Measurements from ENCODE around the gene MUC6. TPM values are rescaled to one million over a fixed set of nuclear protein-coding genes. Genes with fewer than 3 reads are reported as not detected.

The MUC6 gene
- total RNA-seq, 1 donor from 2014 or later = not detected

GRCh38 chr11:1051356-1052132 lies 15.0 kb upstream of the MUC6 start:
- DNase-seq = no peak

- DNase-seq = peak; percentile 81
Observed at GRCh38 chr11:1050581-1051355, 14.2 kb upstream of the MUC6 start.

GRCh38 chr11:1049911-1050580 lies 13.5 kb upstream of the MUC6 start:
- no peak for DNase-seq

GRCh38 chr11:1049431-1049891 lies 12.9 kb upstream of the MUC6 start:
- no peak for DNase-seq

GRCh38 chr11:1049071-1049405 lies 12.5 kb upstream of the MUC6 start:
- DNase-seq = no peak

- DNase-seq = no peak
Observed at GRCh38 chr11:1048375-1049070, 12.0 kb upstream of the MUC6 start.

GRCh38 chr11:1047595-1048156 lies 11.2 kb upstream of the MUC6 start:
- DNase-seq = no peak

GRCh38 chr11:1044160-1044559 lies 7.6 kb upstream of the MUC6 start:
- no peak for DNase-seq

- no peak for DNase-seq
Observed at GRCh38 chr11:1043563-1044096, 7.1 kb upstream of the MUC6 start.

- DNase-seq = no peak
Observed at GRCh38 chr11:1042626-1043562, 6.4 kb upstream of the MUC6 start.

- no peak for DNase-seq
Observed at GRCh38 chr11:1041936-1042608, 5.6 kb upstream of the MUC6 start.

GRCh38 chr11:1041471-1041870 lies 5.0 kb upstream of the MUC6 start:
- no peak for DNase-seq

- DNase-seq = no peak
Observed at GRCh38 chr11:1041149-1041467, 4.6 kb upstream of the MUC6 start.

- no peak for DNase-seq
Observed at GRCh38 chr11:1040428-1041148, 4.1 kb upstream of the MUC6 start.

- DNase-seq = no peak
Observed at GRCh38 chr11:1039481-1040427, 3.2 kb upstream of the MUC6 start.

- DNase-seq = no peak
Observed at GRCh38 chr11:1038921-1039320, 2.4 kb upstream of the MUC6 start.

GRCh38 chr11:1038361-1038760 lies 1.8 kb upstream of the MUC6 start:
- no peak for DNase-seq

GRCh38 chr11:1037506-1038055 lies 1.1 kb upstream of the MUC6 start:
- no peak for DNase-seq
